Midbrain (tissue), 1 donor: ENCODE results near the gene AMHR2.

ENCODE experiments used
- DNase-seq: peaks from one replicate; lab custom pipeline; 2025; lab: John Stamatoyannopoulos, UW

Gene AMHR2

GRCh38 chr12:53453953-53454640 lies 30.4 kb downstream of the AMHR2 start:
- no peak for DNase-seq

GRCh38 chr12:53454707-53455106 lies 31.1 kb downstream of the AMHR2 start:
- no peak for DNase-seq

- DNase-seq, result no peak
Observed at GRCh38 chr12:53456654-53457366, 33.2 kb downstream of the AMHR2 start.

GRCh38 chr12:53459097-53459496 lies 35.4 kb downstream of the AMHR2 start:
- no peak for DNase-seq

GRCh38 chr12:53461059-53461458 lies 37.4 kb downstream of the AMHR2 start:
- DNase-seq, result no peak

- no peak for DNase-seq
Observed at GRCh38 chr12:53461591-53461990, 37.9 kb downstream of the AMHR2 start.

GRCh38 chr12:53462935-53463334 lies 39.3 kb downstream of the AMHR2 start:
- DNase-seq, result no peak

- DNase-seq, result no peak
Observed at GRCh38 chr12:53463802-53464560, 40.3 kb downstream of the AMHR2 start.

GRCh38 chr12:53464685-53465418 lies 41.2 kb downstream of the AMHR2 start:
- DNase-seq, result no peak

- DNase-seq, result no peak
Observed at GRCh38 chr12:53465679-53466078, 42.0 kb downstream of the AMHR2 start.

- DNase-seq, result no peak
Observed at GRCh38 chr12:53466640-53467039, 43.0 kb downstream of the AMHR2 start.

- no peak for DNase-seq
Observed at GRCh38 chr12:53467082-53467481, 43.4 kb downstream of the AMHR2 start.

GRCh38 chr12:53467880-53468279 lies 44.2 kb downstream of the AMHR2 start:
- no peak for DNase-seq

- DNase-seq, result no peak
Observed at GRCh38 chr12:53468282-53468681, 44.6 kb downstream of the AMHR2 start.

GRCh38 chr12:53472056-53472582 lies 48.5 kb downstream of the AMHR2 start:
- no peak for DNase-seq

GRCh38 chr12:53474077-53474476 lies 50.4 kb downstream of the AMHR2 start:
- no peak for DNase-seq

- DNase-seq, result no peak
Observed at GRCh38 chr12:53474819-53475218, 51.2 kb downstream of the AMHR2 start.

GRCh38 chr12:53476769-53477209 lies 53.1 kb downstream of the AMHR2 start:
- DNase-seq, result no peak

- no peak for DNase-seq
Observed at GRCh38 chr12:53478865-53479264, 55.2 kb downstream of the AMHR2 start.

GRCh38 chr12:53479331-53479730 lies 55.7 kb downstream of the AMHR2 start:
- DNase-seq, result no peak

- no peak for DNase-seq
Observed at GRCh38 chr12:53480491-53481442, 57.1 kb downstream of the AMHR2 start.
